ENCODE measurements around the gene TTC7B.

TTC7B gene

DNA sequence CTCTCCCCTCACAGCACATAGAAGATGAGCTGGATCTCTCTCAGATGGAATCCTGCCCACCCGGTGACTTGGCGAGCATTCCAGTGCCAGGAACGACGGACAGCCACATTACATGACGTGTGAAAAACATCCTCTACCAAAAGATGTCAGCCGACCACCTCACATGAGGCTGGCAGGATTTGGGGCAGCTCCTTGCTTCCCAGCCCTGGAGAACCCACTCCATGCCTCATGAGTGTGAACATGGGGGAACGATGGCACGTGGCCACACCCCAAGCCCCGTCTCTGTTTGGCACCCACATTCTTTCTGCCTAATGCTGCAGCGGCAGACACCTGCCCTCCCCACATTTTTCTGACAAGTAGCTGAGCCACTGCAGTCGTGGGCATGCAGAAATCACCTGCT is 216.9 kb downstream of the TTC7B start:
- TF ChIP-seq, protein P1, sequence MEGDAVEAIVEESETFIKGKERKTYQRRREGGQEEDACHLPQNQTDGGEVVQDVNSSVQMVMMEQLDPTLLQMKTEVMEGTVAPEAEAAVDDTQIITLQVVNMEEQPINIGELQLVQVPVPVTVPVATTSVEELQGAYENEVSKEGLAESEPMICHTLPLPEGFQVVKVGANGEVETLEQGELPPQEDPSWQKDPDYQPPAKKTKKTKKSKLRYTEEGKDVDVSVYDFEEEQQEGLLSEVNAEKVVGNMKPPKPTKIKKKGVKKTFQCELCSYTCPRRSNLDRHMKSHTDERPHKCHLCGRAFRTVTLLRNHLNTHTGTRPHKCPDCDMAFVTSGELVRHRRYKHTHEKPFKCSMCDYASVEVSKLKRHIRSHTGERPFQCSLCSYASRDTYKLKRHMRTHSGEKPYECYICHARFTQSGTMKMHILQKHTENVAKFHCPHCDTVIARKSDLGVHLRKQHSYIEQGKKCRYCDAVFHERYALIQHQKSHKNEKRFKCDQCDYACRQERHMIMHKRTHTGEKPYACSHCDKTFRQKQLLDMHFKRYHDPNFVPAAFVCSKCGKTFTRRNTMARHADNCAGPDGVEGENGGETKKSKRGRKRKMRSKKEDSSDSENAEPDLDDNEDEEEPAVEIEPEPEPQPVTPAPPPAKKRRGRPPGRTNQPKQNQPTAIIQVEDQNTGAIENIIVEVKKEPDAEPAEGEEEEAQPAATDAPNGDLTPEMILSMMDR (IDR thresholded peaks at IDR 0.05; ENCODE audit: borderline replicate concordance, insufficient read depth, low read depth, low read length), result no peak
- no peak overlapping the region for H3K4me3 ChIP-seq (ENCODE audit: low read depth, low read length)

DNA sequence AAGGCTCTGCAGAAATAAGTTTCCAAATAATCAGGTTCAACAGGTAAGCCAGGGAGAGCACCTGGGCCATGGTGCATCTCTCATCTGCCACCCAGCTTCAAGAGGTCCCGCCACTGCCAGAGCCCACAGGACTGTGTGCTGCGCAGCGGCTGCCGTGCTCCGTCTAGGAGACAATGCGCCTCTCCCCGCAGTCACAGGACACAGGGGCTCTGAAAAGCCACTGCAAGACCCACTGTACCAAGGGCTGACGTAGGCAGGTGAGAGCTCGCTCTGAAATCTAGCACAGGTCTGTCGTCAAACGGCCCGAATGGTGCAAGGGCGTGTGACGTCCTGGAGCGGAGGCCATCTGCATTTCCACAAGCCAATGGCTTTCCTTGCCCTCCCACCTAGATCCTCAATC is 218.3 kb downstream of the TTC7B start:
- no peak overlapping the region for H3K4me3 ChIP-seq (ENCODE audit: low read depth, low read length)
- TF ChIP-seq, protein P1 (IDR thresholded peaks at IDR 0.05; ENCODE audit: borderline replicate concordance, insufficient read depth, low read depth, low read length), result no peak

DNA sequence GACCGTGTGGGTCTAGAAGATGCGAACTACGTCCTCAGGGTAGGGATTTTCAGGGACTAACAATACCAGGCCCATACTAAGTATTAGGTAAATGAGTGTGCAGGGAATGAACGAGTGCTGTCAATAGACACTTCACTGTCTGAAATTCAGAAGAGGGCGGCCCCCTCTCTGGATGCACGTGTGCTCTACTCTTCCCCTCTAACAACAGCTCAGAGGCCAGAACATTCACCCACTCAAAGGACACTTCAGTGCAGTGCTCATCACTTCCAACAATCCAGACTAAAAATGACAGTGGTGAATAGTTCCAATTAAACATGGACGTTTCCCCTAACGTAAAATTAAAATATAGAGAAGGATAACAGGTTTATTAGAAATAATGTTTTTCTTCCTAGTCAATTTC is 219.5 kb downstream of the TTC7B start:
- no peak overlapping the region for H3K4me3 ChIP-seq (ENCODE audit: low read depth, low read length)
- TF ChIP-seq, protein P1 (IDR thresholded peaks at IDR 0.05; ENCODE audit: borderline replicate concordance, insufficient read depth, low read depth, low read length), result no peak

DNA sequence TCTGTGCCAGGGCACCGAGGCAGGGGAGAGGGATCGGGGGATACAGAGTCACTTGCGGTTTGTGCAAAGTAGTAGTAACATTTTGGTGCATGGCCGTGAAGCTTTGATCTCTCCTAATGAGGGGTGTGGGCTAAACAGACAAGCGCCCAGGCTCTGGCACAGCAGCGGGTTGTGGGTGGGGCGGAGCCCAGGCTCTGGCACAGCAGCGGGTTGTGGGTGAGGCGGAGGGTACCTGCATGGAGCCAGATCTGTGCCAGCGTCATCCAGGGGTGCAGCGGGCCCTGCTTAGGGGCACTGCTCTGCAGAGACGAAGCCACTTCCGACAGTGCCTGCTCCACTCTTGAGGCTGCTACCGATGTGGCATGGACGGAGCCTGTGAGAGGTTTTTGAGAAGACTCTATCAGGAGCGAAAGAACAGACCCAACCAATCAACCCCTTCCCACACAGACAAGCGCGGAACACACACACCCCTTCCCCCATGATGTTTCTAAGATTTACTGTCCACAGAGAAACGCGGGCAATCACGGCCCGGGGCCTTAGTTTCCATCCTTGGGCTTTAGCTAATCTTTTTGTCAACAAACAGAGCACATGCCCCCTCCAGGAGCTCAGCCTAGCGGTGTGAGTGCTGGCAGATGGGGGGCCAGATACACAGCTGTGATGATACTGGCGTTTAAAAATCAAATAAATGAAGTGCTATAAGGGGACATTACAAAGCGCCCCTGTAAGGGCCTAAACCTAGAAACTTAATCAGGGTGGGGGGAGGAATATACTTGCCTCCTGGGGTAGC is 222.8 kb downstream of the TTC7B start:
- no peak overlapping the region for H3K4me3 ChIP-seq (ENCODE audit: low read depth, low read length)
- TF ChIP-seq, protein P1 (IDR thresholded peaks at IDR 0.05; ENCODE audit: borderline replicate concordance, insufficient read depth, low read depth, low read length), result no peak

DNA sequence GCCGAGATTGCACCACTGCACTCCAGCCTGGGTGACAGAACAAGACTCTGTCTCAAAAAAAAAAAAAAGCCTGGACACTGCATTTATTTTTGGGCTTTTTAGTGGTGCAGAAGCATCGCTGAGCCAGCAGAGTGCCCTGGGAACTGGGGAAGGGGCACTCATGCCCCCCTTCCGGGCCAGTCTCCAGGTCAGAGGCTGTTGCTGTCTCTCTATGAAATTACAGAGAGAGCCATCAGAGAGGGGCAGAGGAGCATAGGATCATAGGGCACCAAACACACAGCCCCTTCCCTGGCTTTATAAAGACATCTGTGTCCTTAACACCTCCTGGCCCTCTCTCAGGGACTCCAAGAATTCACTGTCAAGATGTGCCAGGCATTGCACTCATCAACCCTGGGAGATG is 223.6 kb downstream of the TTC7B start:
- TF ChIP-seq, protein P1 (IDR thresholded peaks at IDR 0.05; ENCODE audit: borderline replicate concordance, insufficient read depth, low read depth, low read length), result no peak
- no peak overlapping the region for H3K4me3 ChIP-seq (ENCODE audit: low read depth, low read length)

DNA sequence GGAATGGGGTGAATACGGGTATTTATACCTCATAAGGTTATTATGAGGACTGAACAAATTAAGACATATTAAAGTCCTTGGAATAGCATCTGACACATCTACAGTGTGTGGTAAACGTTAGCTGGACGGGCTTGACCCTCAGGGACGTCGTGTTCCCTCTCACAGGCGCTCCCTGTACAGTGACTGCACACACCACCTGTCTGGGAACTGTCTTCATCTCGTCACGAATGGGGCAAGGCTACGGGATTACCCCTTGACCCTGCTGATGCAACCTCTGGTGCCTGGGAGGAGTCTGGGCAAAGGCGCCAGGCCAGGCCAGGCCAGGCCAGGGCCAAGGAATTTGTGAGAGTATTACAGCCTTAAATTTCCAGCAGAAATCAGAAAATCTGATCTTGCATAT is 228.3 kb downstream of the TTC7B start:
- H3K4me3 ChIP-seq (ENCODE audit: low read depth, low read length), result no peak overlapping the region
- TF ChIP-seq, protein P1 (IDR thresholded peaks at IDR 0.05; ENCODE audit: borderline replicate concordance, insufficient read depth, low read depth, low read length), result no peak

DNA sequence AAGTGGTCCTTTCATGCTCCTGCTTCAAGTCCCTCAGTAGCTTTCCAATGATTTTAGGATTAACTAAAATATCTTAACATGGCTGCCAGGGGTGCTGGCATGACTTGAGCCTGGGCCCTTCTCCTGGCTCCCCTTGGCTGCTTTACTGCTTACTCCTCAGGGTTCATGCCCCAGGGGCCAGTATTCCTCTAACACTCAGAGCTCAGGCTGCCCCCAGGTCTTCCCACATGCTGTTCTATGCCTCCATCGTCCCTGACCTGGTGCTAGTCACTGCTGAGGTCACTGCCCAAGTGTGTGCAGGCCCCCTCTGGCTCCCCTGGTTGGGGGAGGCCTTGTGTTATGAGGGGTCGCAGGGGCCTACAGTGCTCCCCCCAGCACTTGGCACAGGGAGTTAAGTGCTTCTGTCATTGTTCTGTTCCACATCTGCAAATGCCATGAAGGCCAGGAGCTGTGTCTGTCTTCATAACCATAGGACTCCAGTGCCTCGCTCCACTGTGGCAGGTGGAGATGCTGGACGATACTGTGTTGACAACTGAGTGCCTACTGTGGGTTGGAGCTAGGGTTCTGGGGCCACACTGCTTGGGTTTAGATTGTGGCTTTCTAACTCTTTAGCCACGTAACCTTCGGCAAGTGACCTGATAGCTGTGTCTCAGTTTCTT is 228.8 kb downstream of the TTC7B start:
- TF ChIP-seq, protein P1 (IDR thresholded peaks at IDR 0.05; ENCODE audit: borderline replicate concordance, insufficient read depth, low read depth, low read length), result no peak
- no peak overlapping the region for H3K4me3 ChIP-seq (ENCODE audit: low read depth, low read length)
